ENCODE data around the gene DUSP16.
"Not testable (repeated sequence)": the region's sequence is repeated elsewhere in the genome, so short reads cannot be mapped to it uniquely, and the experiment has no call there.

DUSP16 gene

GRCh38 chr12:12518919-12519318 lies 43.7 kb downstream of the DUSP16 start:
- no peak for DNase-seq

- no peak for DNase-seq
Measured at GRCh38 chr12:12518464-12518845, 44.2 kb downstream of the DUSP16 start.

DNA sequence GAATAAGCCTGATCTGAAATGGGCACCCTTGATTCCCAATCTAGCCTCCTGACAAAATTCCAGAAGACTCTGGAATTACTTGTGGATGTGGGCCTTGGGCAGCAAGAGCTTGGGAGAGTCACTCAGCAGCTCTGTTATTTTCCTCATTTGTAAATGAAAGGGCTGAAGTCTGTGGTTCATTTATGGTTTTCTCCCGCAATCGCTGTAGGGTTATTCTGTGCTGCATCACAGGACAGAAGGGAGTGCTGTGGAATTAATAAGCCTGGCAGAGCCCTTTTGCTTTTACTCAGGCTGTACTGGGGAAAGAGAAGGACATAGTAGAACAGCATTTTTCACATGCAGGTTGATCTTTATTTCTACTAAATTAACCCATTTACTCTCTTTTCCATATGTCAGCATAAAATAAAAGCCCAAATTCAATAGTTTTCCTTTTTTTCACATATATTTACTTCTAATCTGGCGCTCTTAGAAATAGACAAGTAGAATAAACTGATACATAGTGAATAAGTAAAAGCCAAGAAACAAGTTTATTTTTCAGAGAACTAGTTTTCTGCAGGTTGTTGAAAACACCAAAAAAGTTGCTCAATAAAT lies 49.2 kb downstream of the DUSP16 start:
- no peak for DNase-seq

DNA sequence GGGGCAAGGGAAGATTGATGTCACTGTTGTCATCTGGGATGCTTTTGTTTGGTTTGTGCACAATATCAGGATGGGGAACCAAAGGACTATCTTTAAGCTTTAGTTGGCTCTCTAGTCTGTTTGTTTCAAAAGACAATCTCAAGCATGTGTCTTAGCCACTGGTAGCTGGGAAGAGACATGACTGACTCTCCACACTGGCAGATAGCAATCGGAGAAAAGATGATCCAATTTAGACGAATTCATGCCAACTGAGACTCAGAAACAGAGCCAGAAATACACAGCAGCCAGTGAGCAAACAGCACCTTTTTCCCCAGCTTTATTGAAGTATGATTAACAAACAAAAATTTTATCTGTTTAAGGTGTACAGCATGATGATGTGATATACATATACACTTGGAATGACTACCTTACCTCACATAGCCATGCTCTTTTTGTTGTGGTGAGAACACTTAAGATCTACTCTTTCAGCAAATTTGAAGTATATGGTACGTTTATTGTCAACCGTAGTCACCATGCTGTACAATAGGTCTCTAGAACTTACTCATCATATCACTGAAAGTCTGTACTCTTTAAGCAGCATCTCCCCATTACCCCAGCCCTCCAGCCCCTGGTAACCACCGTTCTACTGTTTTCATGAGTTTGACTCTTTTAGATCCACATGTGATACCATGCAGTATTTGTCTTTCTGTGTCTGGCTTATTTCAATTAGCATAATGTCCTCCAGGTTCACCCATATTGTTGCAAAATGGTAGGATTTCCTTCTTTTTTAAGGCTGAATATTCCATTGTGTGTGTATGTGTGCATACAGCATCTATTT lies 50.6 kb downstream of the DUSP16 start:
- DNase-seq = no peak

DNA sequence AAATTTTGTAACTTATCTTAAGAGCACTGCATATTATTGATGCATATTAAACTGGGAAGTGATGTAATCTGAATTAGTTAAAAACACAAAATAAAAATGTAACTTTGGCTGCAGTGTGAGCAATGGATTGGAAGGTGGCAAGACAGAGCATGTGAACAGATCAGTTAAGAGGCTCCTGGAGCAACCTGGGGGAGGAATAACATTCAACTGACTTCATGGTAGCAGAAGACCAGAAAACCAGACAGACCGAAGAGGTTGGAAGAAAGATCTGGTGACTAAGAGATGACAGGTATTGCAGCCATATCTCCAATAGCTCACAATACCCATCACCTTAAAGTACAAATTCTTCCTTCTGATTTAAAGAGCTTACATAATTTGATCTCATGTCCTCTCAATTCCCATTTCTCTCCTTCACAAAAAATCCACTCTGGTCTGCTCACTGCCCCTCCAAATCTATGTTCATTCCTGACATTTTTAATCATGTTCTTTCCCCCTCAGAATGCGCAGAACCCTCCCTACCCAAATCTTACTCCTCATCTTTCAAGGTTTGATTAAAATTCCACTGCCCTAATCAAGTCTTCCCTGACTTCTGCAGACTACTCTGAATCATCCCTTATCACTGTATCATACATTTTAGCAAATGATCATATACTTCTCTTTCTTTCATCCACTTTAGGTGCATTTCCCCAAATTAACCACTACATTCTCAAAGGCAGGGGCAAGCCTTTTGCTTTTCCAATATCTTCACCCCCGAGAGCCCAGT lies 51.5 kb downstream of the DUSP16 start:
- no peak for DNase-seq

- no peak for DNase-seq
Measured at GRCh38 chr12:12510551-12510950, 52.1 kb downstream of the DUSP16 start.

DNA sequence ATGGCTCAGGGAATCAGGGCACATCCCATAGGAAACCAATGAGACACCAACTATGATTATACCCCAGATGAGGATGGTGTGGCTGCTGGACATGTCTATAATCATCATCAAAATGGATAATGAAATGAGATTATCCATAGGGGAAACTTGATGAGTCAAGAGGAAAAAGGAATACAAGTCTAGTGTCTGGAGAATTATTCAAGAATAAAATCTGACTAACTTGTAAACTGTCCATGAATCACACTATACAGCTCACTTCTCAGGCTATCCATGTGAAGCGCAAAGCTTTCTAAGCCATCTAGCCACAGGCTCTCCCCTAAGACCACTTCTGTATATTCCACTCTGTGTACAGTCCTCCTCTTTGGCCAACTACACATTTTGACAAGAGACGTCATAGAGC lies 52.5 kb downstream of the DUSP16 start:
- DNase-seq = no peak

DNA sequence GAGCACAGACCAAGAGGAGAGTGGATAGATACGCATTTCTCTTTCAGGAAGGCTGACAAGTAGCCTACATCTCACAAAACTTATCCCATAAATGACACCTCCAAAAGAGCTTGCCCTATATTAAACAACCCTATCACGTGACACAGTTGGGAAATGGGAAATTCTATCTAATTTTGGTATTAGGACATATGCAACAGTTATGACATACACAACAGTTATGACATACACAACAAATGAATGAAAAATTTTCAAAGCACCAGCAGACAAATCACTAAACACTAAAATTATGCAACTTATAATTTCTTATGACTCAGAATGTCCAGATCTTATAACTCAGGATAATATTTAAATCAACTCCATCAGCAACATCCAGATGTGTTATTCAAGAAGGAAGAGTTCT lies 54.1 kb downstream of the DUSP16 start:
- no peak for DNase-seq

DNA sequence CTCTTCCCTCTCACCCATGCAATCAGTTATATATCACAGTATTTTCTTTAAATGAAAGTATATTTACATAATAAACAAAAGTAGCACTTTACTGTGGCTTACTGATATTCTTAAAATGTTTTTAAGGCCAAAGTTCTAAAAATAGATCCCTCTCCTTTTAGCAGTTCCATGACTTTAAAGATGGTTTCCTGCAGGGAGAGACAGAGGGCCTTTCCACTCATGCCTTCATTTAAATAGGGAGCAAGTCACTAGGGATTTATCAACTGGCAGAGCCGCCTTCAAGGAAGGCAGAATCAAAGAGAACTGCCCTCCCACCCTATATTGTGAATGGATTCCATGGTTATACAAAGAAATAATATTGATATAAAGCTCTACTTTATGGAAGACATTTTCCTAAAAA lies 55.5 kb downstream of the DUSP16 start:
- no peak for DNase-seq

DNA sequence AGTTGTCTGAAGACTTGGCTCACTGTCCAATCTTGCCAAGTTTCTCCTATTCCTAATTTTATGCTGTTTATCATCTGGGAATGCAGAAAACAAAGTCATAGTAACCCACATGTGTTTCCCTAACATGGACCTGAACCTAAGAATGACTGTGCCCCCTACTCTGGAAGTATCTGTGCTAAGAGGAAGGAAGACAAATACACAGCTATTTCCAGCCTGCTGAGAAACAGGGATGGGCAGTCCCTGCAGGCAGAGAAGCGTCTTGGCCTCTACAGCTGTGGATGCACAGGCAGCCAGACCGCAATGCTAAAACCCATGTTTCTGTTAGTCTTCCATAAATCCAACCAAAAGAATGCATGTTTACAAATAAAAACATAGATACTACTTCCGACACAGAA lies 56.2 kb downstream of the DUSP16 start:
- DNase-seq = no peak

- no peak for DNase-seq
Measured at GRCh38 chr12:12505544-12506495, 56.8 kb downstream of the DUSP16 start.

DNA sequence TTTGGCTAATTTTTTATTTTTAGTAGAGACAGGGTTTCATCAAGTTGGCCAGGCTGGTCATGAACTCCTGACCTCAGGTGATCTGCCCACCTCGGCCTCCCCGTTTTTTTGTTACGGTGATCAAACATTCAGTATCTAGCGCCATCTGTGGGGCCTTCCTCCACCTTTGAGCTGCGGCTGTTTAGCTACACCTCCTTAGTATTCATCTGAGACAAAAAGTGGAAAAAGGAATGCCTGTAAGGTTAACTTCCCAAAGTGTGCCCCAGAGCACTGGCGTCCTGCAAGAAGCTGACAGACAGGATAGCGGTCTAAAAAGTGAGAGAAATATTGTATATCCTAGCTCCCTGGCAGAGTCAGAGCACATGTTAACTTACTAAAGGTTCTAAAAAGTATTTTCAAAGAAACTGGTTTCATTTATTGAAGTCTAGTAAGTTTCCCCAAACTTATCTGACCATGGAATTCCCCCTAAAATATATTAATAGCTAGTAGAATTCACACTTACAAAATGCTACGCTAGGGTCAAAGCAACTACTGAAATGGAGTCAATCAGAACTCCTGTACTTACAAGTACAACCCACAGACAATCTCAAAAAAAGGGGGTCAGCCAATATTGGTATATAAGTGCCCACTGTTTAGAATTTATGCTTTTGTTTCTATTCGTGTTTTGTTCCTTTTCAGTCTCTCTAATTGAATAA lies 59.1 kb downstream of the DUSP16 start:
- DNase-seq = no peak

DNA sequence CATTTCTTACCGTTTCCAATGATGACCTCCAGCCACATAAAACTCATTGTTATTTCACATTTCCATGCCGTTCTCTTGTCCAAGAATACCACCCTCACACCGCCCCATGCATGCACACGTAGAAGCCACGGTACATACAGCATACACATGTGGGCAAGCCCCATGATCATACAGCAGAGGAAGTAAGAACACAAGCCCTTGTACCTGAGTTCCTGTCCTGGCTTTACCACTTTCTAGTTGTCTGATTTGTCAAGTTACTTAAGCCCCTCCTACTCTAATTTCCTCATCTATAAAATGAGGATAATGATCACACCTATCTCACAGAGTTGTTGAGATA lies 59.9 kb downstream of the DUSP16 start:
- no peak for DNase-seq

DNA sequence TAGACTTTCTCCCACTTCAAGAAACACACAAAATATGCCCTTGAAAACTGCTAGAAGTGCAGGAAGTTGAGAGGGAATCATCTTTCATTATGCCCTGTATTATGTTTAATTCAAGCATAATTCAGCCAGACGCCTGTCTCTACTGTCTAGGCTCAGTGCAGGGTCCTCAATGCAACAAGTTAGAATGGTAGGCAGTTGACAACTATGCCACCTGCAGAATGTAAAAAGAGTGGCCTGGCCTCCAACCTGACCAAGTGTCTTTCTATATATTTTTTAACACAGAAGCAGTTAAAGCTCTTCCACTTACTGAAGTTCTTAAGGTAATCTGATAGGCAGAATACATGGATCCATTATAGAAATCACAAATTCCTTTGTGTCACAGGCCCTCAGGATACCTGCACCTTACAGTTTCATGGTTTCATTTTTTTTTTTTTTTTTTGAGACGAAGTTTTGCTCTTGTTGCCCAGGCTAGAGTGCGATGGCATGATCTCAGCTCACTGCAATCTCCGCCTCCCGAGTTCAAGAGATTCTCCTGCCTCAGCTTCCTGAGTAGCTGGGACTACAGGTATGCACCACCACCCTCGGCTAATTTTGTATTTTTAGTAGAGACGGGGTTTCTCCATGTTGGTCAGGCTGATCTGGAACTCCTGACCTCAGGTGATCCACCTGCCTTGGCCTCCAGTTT lies 60.4 kb downstream of the DUSP16 start:
- DNase-seq = not testable (repeated sequence)

DNA sequence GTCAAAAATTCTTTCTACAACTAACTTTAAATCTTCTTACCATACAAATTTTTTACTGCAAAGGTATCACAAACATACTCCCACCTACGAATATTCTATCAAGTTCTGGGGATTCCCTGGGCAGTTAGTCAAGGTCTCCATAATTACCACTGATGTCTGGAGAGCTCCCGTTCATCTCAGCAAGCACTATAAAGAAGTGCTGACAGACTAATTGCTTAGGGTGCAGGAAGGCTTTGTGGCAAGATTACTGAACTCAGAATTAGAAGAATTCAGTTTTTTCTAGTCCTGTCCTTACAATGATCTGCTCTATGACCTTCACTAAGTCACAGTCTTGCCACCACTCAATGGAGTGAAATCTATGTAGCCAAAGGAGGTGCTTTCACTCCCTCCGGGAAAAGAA lies 61.5 kb downstream of the DUSP16 start:
- no peak for DNase-seq

- DNase-seq = no peak
Measured at GRCh38 chr12:12499909-12500604, 62.6 kb downstream of the DUSP16 start.

DNA sequence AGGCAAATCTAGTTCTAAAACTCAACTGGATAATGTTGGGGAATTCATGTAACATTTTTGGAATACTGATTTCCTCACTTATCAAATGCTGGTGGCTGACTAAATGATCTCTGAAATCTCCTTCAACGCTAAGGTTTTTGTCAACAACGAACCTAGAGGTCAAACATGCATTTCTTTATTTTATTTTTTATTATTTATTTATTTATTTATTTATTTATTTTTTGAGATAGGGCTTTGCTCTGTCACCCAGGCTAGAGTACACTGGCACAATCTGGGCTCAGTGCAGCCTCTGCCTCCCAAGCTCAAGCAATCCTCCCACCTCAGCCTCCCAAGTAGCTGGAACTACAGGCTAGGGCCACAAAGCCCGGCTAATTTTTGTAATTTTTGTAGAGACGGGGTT lies 64.5 kb downstream of the DUSP16 start:
- DNase-seq = no peak

DNA sequence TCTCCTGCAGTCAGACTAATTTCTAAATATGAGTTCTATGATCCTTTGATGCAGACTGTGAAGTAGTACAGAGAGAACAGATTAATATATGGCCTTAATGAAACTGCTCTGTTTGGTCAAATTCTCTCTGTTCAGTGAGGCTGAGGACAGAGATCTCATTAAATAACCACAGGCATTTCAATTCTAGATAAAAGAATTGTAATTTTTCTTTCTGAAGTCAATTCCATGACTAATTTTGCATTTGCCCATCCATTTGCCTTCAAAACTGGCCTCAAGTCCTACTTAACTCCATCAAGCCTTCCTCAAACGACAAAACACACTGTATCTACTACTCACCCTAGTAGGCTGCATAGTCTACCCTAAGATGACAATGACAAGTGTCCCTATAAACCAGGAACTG lies 67.1 kb downstream of the DUSP16 start:
- DNase-seq = no peak

- DNase-seq = no peak
Measured at GRCh38 chr12:12492547-12492946, 70.1 kb downstream of the DUSP16 start.

DNA sequence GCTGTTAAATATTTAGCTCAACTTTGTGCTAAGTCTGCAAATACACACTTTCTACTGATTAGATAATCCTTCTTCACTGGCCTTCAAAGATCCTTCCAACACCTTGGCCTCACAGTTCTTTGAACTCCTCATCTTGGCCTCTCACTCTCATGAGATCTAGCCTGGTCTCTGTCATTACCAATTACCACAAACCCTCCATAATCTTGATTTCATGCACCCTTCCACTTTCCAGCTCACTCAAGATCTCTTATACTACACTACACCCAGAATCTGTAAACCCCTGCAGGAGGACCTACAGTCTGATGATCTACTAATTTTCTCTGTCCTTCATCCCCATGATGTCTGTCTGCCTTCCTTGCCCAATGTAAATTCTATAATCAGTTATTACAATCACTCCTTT lies 71.1 kb downstream of the DUSP16 start:
- no peak for DNase-seq
